HCT116 (cell line): ENCODE results near the gene UTS2B.

ENCODE experiments used
- CTCF ChIP-seq, 3 experiments: fragments of 200-600 bp in 1 of 3; sonication (generic) in 1 of 3; IDR thresholded peaks in 2 of 3; conservative IDR thresholded peaks in 1 of 3; 2 replicates each; pipeline ENCODE4 v1.5.1; 2012 to 2017; ENCODE audit warnings: low read depth in 2 of 3, low read length in 2 of 3, antibody characterized with exemption in 1 of 3, borderline replicate concordance in 1 of 3, control low read depth in 1 of 3, mild to moderate bottlenecking in 1 of 3, mixed read lengths in 1 of 3, mixed run types in 1 of 3, moderate library complexity in 1 of 3; ENCODE audit not compliant: insufficient read depth in 1 of 3
- ELF1 ChIP-seq: IDR thresholded peaks from 2 replicates; pipeline ENCODE4 v1.6.1; 2012; ENCODE audit warnings: low read depth, borderline replicate concordance
- EZH2 ChIP-seq: fragments of 200-600 bp; sonication (generic); IDR thresholded peaks from 2 replicates; pipeline ENCODE4 v1.6.1; 2017; ENCODE audit warnings: antibody characterized with exemption, mixed run types
- EZH2phosphoT487 ChIP-seq: fragments of 200-600 bp; IDR thresholded peaks from 2 replicates; pipeline ENCODE4 v1.6.1; 2018; ENCODE audit warnings: antibody characterized with exemption, borderline replicate concordance
- JUND ChIP-seq: IDR thresholded peaks from 2 replicates; pipeline ENCODE4 v1.6.1; 2012
- POLR2A ChIP-seq: IDR thresholded peaks from 2 replicates; pipeline ENCODE4 v1.7.0; 2011; ENCODE audit warnings: borderline replicate concordance; ENCODE audit not compliant: insufficient read depth, insufficient read length; ENCODE audit errors: extremely low read depth
- POLR2AphosphoS5 ChIP-seq: IDR thresholded peaks from 2 replicates; pipeline ENCODE4 v1.6.1; 2011; ENCODE audit warnings: mild to moderate bottlenecking, low read depth, low read length, moderate library complexity
- RAD21 ChIP-seq: IDR thresholded peaks from 2 replicates; pipeline ENCODE4 v1.6.1; 2012; ENCODE audit warnings: low read depth, mild to moderate bottlenecking
- REST ChIP-seq: IDR thresholded peaks from 2 replicates; pipeline ENCODE4 v1.6.1; 2012; ENCODE audit warnings: low read depth
- SIN3A ChIP-seq: IDR thresholded peaks from 2 replicates; pipeline ENCODE4 v1.6.1; 2012; ENCODE audit warnings: low read depth
- TCF7L2 ChIP-seq: IDR thresholded peaks from 2 replicates; pipeline ENCODE4 v1.7.0; 2011; ENCODE audit warnings: borderline replicate concordance, inconsistent platforms; ENCODE audit not compliant: insufficient read depth, insufficient read length; ENCODE audit errors: extremely low read depth
- YY1 ChIP-seq: IDR thresholded peaks from 2 replicates; pipeline ENCODE4 v1.6.1; 2011; ENCODE audit warnings: low read length, low read depth, moderate library complexity, mild to moderate bottlenecking; ENCODE audit not compliant: insufficient replicate concordance; ENCODE audit errors: extremely low read depth

GRCh38 chr3:191269289-191270085, 60.8 kb downstream of the UTS2B start:
- TF ChIP-seq CTCF (IDR thresholded peaks at IDR 0.05 in 2 of 3, conservative IDR thresholded peaks at IDR 0.05 in 1 of 3; ENCODE audit: borderline replicate concordance in 1 of 3, insufficient read depth in 1 of 3, low read depth in 2 of 3, low read length in 2 of 3), result no peak
- no peak for TF ChIP-seq SIN3A
- TF ChIP-seq TCF7L2, result no peak
- no peak for TF ChIP-seq POLR2A
- no peak for TF ChIP-seq POLR2AphosphoS5
- no peak for TF ChIP-seq JUND
- TF ChIP-seq RAD21, result no peak
- TF ChIP-seq EZH2, result no peak
- no peak for TF ChIP-seq YY1
- no peak for TF ChIP-seq EZH2phosphoT487
- no peak for TF ChIP-seq REST
- no peak for TF ChIP-seq ELF1
